Psoas muscle (tissue), 8 donors: ENCODE data around the gene DUSP15. TPM values are rescaled to one million over a fixed set of nuclear protein-coding genes. Genes with fewer than 3 reads are reported as not detected.

Experiments
- ATAC-seq, 4 donors: fragments of 200-7000 bp; cut with Tn5 transposase; one replicate each; pipeline ENCODE4 v1.9.1; 2020; ENCODE audit warnings: moderate library complexity in 3 of 4, mild to moderate bottlenecking in 2 of 4
- DNase-seq, 2 donors: peaks; one replicate each; pipeline ENCODE4 v3.0.0-alpha.2; 2020
- H3K27ac ChIP-seq: fragments of 200-600 bp; one replicate; pipeline ENCODE4 v1.8.0; 2022
- H3K27me3 ChIP-seq, 3 donors: fragments of 200-600 bp in 1 of 3; one replicate each; pipeline versions ENCODE4 v1.6.1 to v1.8.0; 2013 to 2022; ENCODE audit warnings: low read length in 2 of 3, mild to moderate bottlenecking in 2 of 3, moderate library complexity in 1 of 3; ENCODE audit not compliant: insufficient read depth in 3 of 3
- H3K36me3 ChIP-seq, 2 donors: fragments of 200-600 bp in 1 of 2; one replicate each; pipeline versions ENCODE4 v1.6.1 to v1.8.0; 2013 to 2022; ENCODE audit warnings: low read depth in 1 of 2, mild to moderate bottlenecking in 1 of 2, moderate library complexity in 1 of 2; ENCODE audit not compliant: insufficient read depth in 1 of 2
- H3K4me1 ChIP-seq: fragments of 200-600 bp; one replicate; pipeline ENCODE4 v1.8.0; 2022
- H3K4me3 ChIP-seq: fragments of 200-600 bp; one replicate; pipeline ENCODE4 v1.8.0; 2022; ENCODE audit warnings: mild to moderate bottlenecking
- H3K9me3 ChIP-seq: fragments of 200-600 bp; one replicate; pipeline ENCODE4 v1.8.0; 2022
- WGBS, 3 donors: extraction: QIAGEN DNeasy Blood & Tissue Kit; methylation state at CpG; one replicate each; pipeline versions ENCODE4 v1.1.6 to v1.1.7; 2013; 5-methylcytosine and 5-hydroxymethylcytosine counted together
- intact Hi-C, 2 donors: fragments of 100-400 bp; cut with DNase I; formaldehyde crosslinking; loops; one replicate each; pipeline versions ENCODE4 v1.11.0 to v1.14.2; 2022
- polyA plus RNA-seq, 3 donors: library from polyadenylated mRNA; stranded (reverse); fragments of 200-250 nt; gene quantifications; one replicate each; pipeline ENCODE4 v1.2.3, GENCODE V29; 2013
- total RNA-seq, 4 donors: library from RNA; stranded (reverse); fragmentation: NEBNext Ultra II Directional in 2 of 4; extraction: Animal tissue kit (Norgen Biotek cat#: 25700) in 2 of 4; gene quantifications; one replicate each; pipeline versions ENCODE4 v1.2.1 to v1.2.4, GENCODE V29; 2021 to 2023
- TF ChIP-seq, protein P1 (sequence below): fragments of 200-600 bp; IDR thresholded peaks from one replicate; pipeline ENCODE4 v1.8.0; 2022; ENCODE audit warnings: antibody characterized with exemption
- donor health status: healthy with polysubstance abuse.
- donor health status: DM: no; HTN: no; CAD: no; lungs with moderate emphysema.
- donor health status: Bipolar disorder and iron deficiency.
- donor health status: healthy.
- donor health status: DM: yes; HTN: yes; CAD: no.
- donor health status: DM: no; HTN: no; CAD: no.
- donor health status: DM: no; HTN: no; CAD: no.
- donor health status: DM: yes; HTN: yes; CAD: no.

The DUSP15 gene
- total and polyA plus RNA-seq, 7 donors, result 0.04 to 0.51 (median 0.20) TPM; not detected in 3

DNA sequence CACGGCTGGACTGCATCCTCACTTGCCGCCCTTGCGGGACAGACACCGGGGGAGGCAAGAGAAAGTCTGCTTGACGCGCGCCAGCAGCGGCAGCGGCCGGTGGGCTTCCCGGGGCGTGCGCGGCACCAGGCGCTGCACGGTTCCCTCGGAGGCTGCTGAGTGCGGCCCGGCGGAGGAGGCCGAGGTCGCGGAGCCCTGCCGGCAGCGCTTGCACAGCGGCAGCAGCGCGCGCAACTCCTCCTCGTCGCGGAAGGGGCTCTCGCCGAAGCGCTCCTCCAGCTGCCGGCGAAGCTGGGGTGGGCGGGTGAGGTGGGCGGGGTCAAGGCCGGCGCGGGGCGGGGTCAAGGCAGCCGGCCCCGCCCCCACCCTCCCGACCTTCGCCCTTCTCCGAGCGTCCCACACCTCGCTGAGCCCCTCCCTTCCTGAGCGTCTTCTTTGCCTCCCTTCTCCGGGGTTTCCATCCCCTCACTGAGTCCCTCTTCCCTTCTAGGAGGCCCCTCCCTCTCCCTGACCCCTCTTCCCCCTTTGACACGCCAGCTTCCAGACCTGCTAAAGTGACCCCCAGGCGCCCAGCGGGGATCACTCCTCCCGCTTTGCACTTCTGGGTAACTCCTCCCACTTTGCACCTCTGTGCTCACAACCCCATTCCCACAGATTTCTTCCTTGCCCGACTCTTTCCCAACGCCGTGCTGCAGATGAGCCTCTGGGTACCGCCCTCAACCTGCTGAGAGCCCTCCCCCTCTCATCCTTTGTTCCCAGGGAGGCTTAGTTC, 8.8 kb downstream of the DUSP15 start:
- H3K4me1 ChIP-seq, result peaks cover 6% of the 10 kb centered on the region

GRCh38 chr20:31861135-31861384, 9.3 kb downstream of the DUSP15 start:
- DNase-seq, result no peak
- Histone ChIP-seq H3K9me3 (no peaks in the 10 kb centered on the region), H3K4me3 (peak overlapping the region; percentile 63), H3K36me3 (no peaks in the 10 kb centered on the region), H3K4me1 (peaks cover 6% of the 10 kb centered on the region), H3K27me3 (peaks cover 0 to 45% (median 8%) of the 10 kb centered on the region in 3 donors), H3K27ac (no peak overlapping the region)
- intact Hi-C loops, result no loop called here
- WGBS, 3 donors, result 0 to 1% (median 0%) methylated on average over 19 to 20 of the region's 20 CpGs
- ATAC-seq, result peak; percentile 26 to 55 (median 28)
- TF ChIP-seq, protein P1, sequence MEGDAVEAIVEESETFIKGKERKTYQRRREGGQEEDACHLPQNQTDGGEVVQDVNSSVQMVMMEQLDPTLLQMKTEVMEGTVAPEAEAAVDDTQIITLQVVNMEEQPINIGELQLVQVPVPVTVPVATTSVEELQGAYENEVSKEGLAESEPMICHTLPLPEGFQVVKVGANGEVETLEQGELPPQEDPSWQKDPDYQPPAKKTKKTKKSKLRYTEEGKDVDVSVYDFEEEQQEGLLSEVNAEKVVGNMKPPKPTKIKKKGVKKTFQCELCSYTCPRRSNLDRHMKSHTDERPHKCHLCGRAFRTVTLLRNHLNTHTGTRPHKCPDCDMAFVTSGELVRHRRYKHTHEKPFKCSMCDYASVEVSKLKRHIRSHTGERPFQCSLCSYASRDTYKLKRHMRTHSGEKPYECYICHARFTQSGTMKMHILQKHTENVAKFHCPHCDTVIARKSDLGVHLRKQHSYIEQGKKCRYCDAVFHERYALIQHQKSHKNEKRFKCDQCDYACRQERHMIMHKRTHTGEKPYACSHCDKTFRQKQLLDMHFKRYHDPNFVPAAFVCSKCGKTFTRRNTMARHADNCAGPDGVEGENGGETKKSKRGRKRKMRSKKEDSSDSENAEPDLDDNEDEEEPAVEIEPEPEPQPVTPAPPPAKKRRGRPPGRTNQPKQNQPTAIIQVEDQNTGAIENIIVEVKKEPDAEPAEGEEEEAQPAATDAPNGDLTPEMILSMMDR, result no peak

More for the DNA sequence above, 8.8 kb downstream of the DUSP15 start:
- Histone ChIP-seq H3K9me3 (no peaks in the 10 kb centered on the region), H3K4me3 (peak overlapping the region; percentile 63), H3K27ac (no peak overlapping the region), H3K36me3 (no peaks in the 10 kb centered on the region), H3K27me3 (peaks cover 0 to 45% (median 6%) of the 10 kb centered on the region in 3 donors)
- peak; percentile 51 to 75 (median 65) for ATAC-seq
- intact Hi-C loops, result no loop called here
- peak; percentile 61 to 76 for DNase-seq
- TF ChIP-seq, protein P1, result no peak
- 7 to 25% (median 8%) methylated on average over 17 to 59 of the region's 60 CpGs for WGBS, 3 donors

GRCh38 chr20:31860390-31861134, 9.8 kb downstream of the DUSP15 start:
- H3K4me3 ChIP-seq, result peak overlapping the region; percentile 63
- H3K36me3 ChIP-seq, result no peaks in the 10 kb centered on the region
- peaks cover 0 to 45% (median 8%) of the 10 kb centered on the region in 3 donors for H3K27me3 ChIP-seq
- peak in 3 of 4 donors; percentile 11 to 46 (median 22) for ATAC-seq
- peak in 1 of 2 donors; percentile 26 for DNase-seq
- TF ChIP-seq, protein P1, result no peak
- peaks cover 6% of the 10 kb centered on the region for H3K4me1 ChIP-seq
- no peak overlapping the region for H3K27ac ChIP-seq
- WGBS, 3 donors, result 7 to 9% (median 8%) methylated on average over 12 to 15 of the region's 15 CpGs
- no peaks in the 10 kb centered on the region for H3K9me3 ChIP-seq
- intact Hi-C loops, result no loop called here

DNA sequence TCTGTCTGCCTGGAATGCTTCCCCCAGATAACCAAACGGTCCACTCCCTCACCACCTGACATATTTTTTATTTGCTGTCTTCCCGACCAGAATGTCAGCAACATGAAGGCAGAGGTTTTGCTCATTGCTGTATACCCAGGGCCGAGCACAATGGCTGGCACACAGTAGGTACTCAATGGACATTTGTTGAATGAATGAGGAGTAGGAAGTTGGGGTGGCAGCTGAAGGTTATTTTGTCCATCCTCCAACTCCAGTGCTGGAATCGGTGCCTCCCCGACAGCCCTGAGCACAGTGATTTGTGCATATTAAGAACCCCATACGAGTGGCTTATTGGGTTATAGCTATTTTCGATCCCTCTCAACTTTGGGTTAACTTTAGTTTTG, 10.3 kb downstream of the DUSP15 start:
- no peak overlapping the region for H3K4me3 ChIP-seq
- WGBS, 3 donors, result 36 to 54% (median 37%) methylated on average over 7 of the region's 7 CpGs
- H3K27ac ChIP-seq, result no peak overlapping the region
- no peak for ATAC-seq
- TF ChIP-seq, protein P1, result no peak
- peaks cover 0 to 49% (median 8%) of the 10 kb centered on the region in 3 donors for H3K27me3 ChIP-seq
- no peaks in the 10 kb centered on the region for H3K36me3 ChIP-seq
- peaks cover 6% of the 10 kb centered on the region for H3K4me1 ChIP-seq
- no peak for DNase-seq
- intact Hi-C loops, result loop anchor here in 1 of 2 donors (5.0 kb wide), 1 partner anchor 172 kb away; no protein-coding TSS in a partner anchor
- no peaks in the 10 kb centered on the region for H3K9me3 ChIP-seq
